H1 (cell line): ENCODE data around the gene ZGRF1. TPM values are rescaled to one million over a fixed set of nuclear protein-coding genes. Genes with fewer than 3 reads are reported as not detected.

Experiments
- CTCF ChIA-PET: fragments of 300-600 bp; sonication (Branson Sonifier 250); formaldehyde crosslinking; loops from one replicate; lab custom pipeline; 2021; ENCODE audit not compliant: partially characterized antibody; lab: Charles Lee
- POLR2A ChIA-PET: fragments of 300-600 bp; sonication (Branson Sonifier 250); formaldehyde crosslinking; loops from one replicate; lab custom pipeline; 2021; ENCODE audit warnings: inconsistent platforms; ENCODE audit not compliant: partially characterized antibody; lab: Charles Lee
- DNase-seq, 2 experiments: peaks; one replicate each; pipeline versions ENCODE4 v3.0.0 to v3.0.0-alpha.2; 2010 to 2022; ENCODE audit warnings: low spot score in 2 of 2, low read depth in 1 of 2, mixed read lengths in 1 of 2
- FAIRE-seq: peaks from 2 replicates; lab custom pipeline; 2011; peaks lifted over from hg19 to GRCh38; lab: Jason Lieb, UNC
- H2AFZ ChIP-seq: 2 replicates; pipeline ENCODE4 v1.8.1; 2012; ENCODE audit warnings: low read length, inconsistent platforms
- H2AK5ac ChIP-seq: 2 replicates; pipeline ENCODE4 v1.6.1; 2013; ENCODE audit warnings: low read depth, low read length
- H2BK120ac ChIP-seq: replicated peaks from 2 replicates; pipeline ENCODE3; 2013; ENCODE audit warnings: low read depth, low read length, inconsistent platforms
- H2BK12ac ChIP-seq: 2 replicates; pipeline ENCODE4 v1.6.1; 2013; ENCODE audit warnings: low read depth, low read length
- H2BK15ac ChIP-seq: 2 replicates; pipeline ENCODE4 v1.6.1; 2013; ENCODE audit warnings: low read length
- H2BK20ac ChIP-seq: 2 replicates; pipeline ENCODE4 v1.6.1; 2013; ENCODE audit warnings: low read length
- H2BK5ac ChIP-seq: 2 replicates; pipeline ENCODE4 v1.6.1; 2013; ENCODE audit warnings: low read depth, low read length
- H3K14ac ChIP-seq: 2 replicates; pipeline ENCODE4 v1.6.1; 2013; ENCODE audit warnings: inconsistent platforms; ENCODE audit not compliant: insufficient read length
- H3K18ac ChIP-seq: 2 replicates; pipeline ENCODE4 v1.6.1; 2013; ENCODE audit warnings: low read length; ENCODE audit errors: extremely low read depth
- H3K23ac ChIP-seq: 2 replicates; pipeline ENCODE4 v1.6.1; 2013; ENCODE audit warnings: inconsistent platforms; ENCODE audit not compliant: insufficient read length
- H3K23me2 ChIP-seq: 2 replicates; pipeline ENCODE4 v1.6.1; 2013; ENCODE audit warnings: low read depth, low read length
- H3K27ac ChIP-seq: 2 replicates; pipeline ENCODE4 v1.6.1; 2011; ENCODE audit warnings: low read depth, low read length, inconsistent platforms
- H3K27me3 ChIP-seq, 4 experiments: replicated peaks in 1 of 4; 1 replicate in 1 of 4; 2 replicates in 3 of 4; pipeline versions ENCODE4 v1.6.1 to v1.8.1; 2011 to 2013; ENCODE audit warnings: low read length in 3 of 4, mild to moderate bottlenecking in 3 of 4, inconsistent platforms in 2 of 4, mixed read lengths in 2 of 4, moderate library complexity in 1 of 4; ENCODE audit not compliant: control insufficient read depth in 3 of 4, insufficient read depth in 3 of 4; ENCODE audit errors: extremely low read depth in 1 of 4
- H3K36me3 ChIP-seq, 4 experiments: 2 replicates each; pipeline versions ENCODE4 v1.6.1 to v1.8.1; 2011 to 2013; ENCODE audit warnings: mild to moderate bottlenecking in 4 of 4, low read length in 3 of 4, moderate library complexity in 2 of 4, control low read depth in 1 of 4, inconsistent platforms in 1 of 4; ENCODE audit not compliant: insufficient read depth in 4 of 4, control insufficient read depth in 2 of 4
- H3K4ac ChIP-seq: replicated peaks from 2 replicates; pipeline ENCODE3; 2013; ENCODE audit warnings: low read length, low read depth, mixed read lengths, inconsistent platforms; ENCODE audit not compliant: insufficient read length
- H3K4me1 ChIP-seq, 4 experiments: replicated peaks in 1 of 4; 1 replicate in 1 of 4; 2 replicates in 3 of 4; pipeline versions ENCODE4 v1.6.1 to v1.8.1; 2011 to 2013; ENCODE audit warnings: low read length in 3 of 4, inconsistent platforms in 2 of 4, mixed read lengths in 1 of 4; ENCODE audit not compliant: insufficient read depth in 4 of 4, control insufficient read depth in 3 of 4
- H3K4me2 ChIP-seq, 2 experiments: 2 replicates each; pipeline versions ENCODE4 v1.6.1 to v1.8.1; 2011 to 2013; ENCODE audit warnings: low read depth in 2 of 2, low read length in 2 of 2, control low read depth in 1 of 2, inconsistent platforms in 1 of 2, mild to moderate bottlenecking in 1 of 2; ENCODE audit not compliant: insufficient read depth in 1 of 2
- H3K4me3 ChIP-seq, 4 experiments: fragments of 200-600, 300-600 bp in 1 of 4; sonication (generic), shearing (Covaris generic), sonication (Bioruptor Twin) in 1 of 4; 2 replicates each; pipeline versions ENCODE4 v1.5.1 to v1.8.1; 2011 to 2016; ENCODE audit warnings: low read length in 4 of 4, low read depth in 3 of 4, control low read depth in 2 of 4, inconsistent platforms in 2 of 4, mild to moderate bottlenecking in 2 of 4, mixed read lengths in 1 of 4, moderate library complexity in 1 of 4; ENCODE audit not compliant: insufficient read depth in 2 of 4; ENCODE audit errors: extremely low read depth in 1 of 4
- H3K56ac ChIP-seq: replicated peaks from 2 replicates; pipeline ENCODE3; 2013; ENCODE audit warnings: low read depth, mild to moderate bottlenecking, mixed read lengths, low read length, inconsistent platforms; ENCODE audit not compliant: insufficient read length
- H3K79me1 ChIP-seq: 2 replicates; pipeline ENCODE4 v1.6.1; 2013; ENCODE audit warnings: low read depth, low read length, control low read depth
- H3K79me2 ChIP-seq, 2 experiments: 2 replicates each; pipeline versions ENCODE4 v1.6.1 to v1.8.1; 2012 to 2013; ENCODE audit warnings: low read length in 2 of 2, mild to moderate bottlenecking in 2 of 2, inconsistent platforms in 1 of 2; ENCODE audit not compliant: insufficient read depth in 2 of 2, control insufficient read depth in 1 of 2
- H3K9ac ChIP-seq, 4 experiments: replicated peaks in 1 of 4; 1 replicate in 1 of 4; 2 replicates in 3 of 4; pipeline versions ENCODE4 v1.6.1 to v1.8.1; 2011 to 2013; ENCODE audit warnings: low read depth in 3 of 4, low read length in 3 of 4, control low read depth in 2 of 4, mild to moderate bottlenecking in 2 of 4, moderate library complexity in 2 of 4, inconsistent platforms in 1 of 4; ENCODE audit errors: extremely low read depth in 1 of 4
- H3K9me3 ChIP-seq, 2 experiments: 2 replicates each; pipeline versions ENCODE4 v1.6.1 to v1.8.1; 2012 to 2013; ENCODE audit warnings: mild to moderate bottlenecking in 2 of 2, moderate library complexity in 2 of 2, control low read depth in 1 of 2, inconsistent platforms in 1 of 2, low read depth in 1 of 2, low read length in 1 of 2, mixed read lengths in 1 of 2; ENCODE audit not compliant: insufficient read depth in 2 of 2
- H4K20me1 ChIP-seq, 2 experiments: replicated peaks in 1 of 2; 2 replicates each; pipeline versions ENCODE3 to v1.8.1; 2011 to 2013; ENCODE audit warnings: inconsistent platforms in 2 of 2, low read length in 2 of 2, mild to moderate bottlenecking in 1 of 2; ENCODE audit not compliant: insufficient read depth in 2 of 2, control insufficient read depth in 1 of 2
- H4K5ac ChIP-seq: 2 replicates; pipeline ENCODE4 v1.6.1; 2013; ENCODE audit warnings: low read length, low read depth, mixed read lengths, inconsistent platforms; ENCODE audit not compliant: insufficient read length
- H4K8ac ChIP-seq: 2 replicates; pipeline ENCODE4 v1.8.0; 2013; ENCODE audit warnings: mild to moderate bottlenecking, moderate library complexity, low read length, inconsistent platforms; ENCODE audit not compliant: insufficient read depth; ENCODE audit errors: extremely low read depth
- H4K91ac ChIP-seq: replicated peaks from 2 replicates; pipeline ENCODE3; 2013; ENCODE audit warnings: low read length, mixed read lengths, inconsistent platforms; ENCODE audit not compliant: insufficient read length
- BCL11A ChIP-seq, 2 experiments: IDR thresholded peaks; one replicate each; pipeline ENCODE4 v1.6.1; 2011; ENCODE audit warnings: low read depth in 2 of 2, low read length in 2 of 2, mild to moderate bottlenecking in 2 of 2
- CEBPB ChIP-seq: IDR thresholded peaks from 2 replicates; pipeline ENCODE4 v1.6.1; 2012; ENCODE audit warnings: low read depth, low read length
- HDAC2 ChIP-seq, 2 experiments: fragments of 300-600 bp in 1 of 2; sonication (generic) in 1 of 2; IDR thresholded peaks; 2 replicates each; pipeline ENCODE4 v1.6.1; 2011 to 2012; ENCODE audit warnings: low read depth in 2 of 2, low read length in 2 of 2, mild to moderate bottlenecking in 2 of 2, moderate library complexity in 2 of 2, borderline replicate concordance in 1 of 2, inconsistent platforms in 1 of 2
- HDAC6 ChIP-seq: IDR thresholded peaks from one replicate; pipeline ENCODE4 v1.7.1; 2012; ENCODE audit warnings: low read depth, mild to moderate bottlenecking, inconsistent platforms, low read length, moderate library complexity
- KDM4A ChIP-seq: IDR thresholded peaks from one replicate; pipeline ENCODE4 v1.7.1; 2012; ENCODE audit warnings: low read depth, mild to moderate bottlenecking, moderate library complexity, low read length, inconsistent platforms; ENCODE audit not compliant: severe bottlenecking
- SP1 ChIP-seq: IDR thresholded peaks from 2 replicates; pipeline ENCODE4 v1.6.1; 2011; ENCODE audit warnings: low read depth, low read length
- SUZ12 ChIP-seq: fragments of 200-600 bp; sonication (generic); IDR thresholded peaks from 2 replicates; pipeline ENCODE4 v1.6.1; 2012; ENCODE audit warnings: mild to moderate bottlenecking, inconsistent platforms, low read length, moderate library complexity, mixed read lengths
- TAF1 ChIP-seq: IDR thresholded peaks from 2 replicates; pipeline ENCODE4 v1.6.1; 2011; ENCODE audit warnings: mild to moderate bottlenecking, low read depth, low read length
- TBP ChIP-seq: IDR thresholded peaks from 2 replicates; pipeline ENCODE4 v1.6.1; 2011; ENCODE audit warnings: low read depth, low read length, improper control_type of control experiment
- TEAD4 ChIP-seq: IDR thresholded peaks from 2 replicates; pipeline ENCODE4 v1.6.1; 2012; ENCODE audit warnings: low read depth, low read length, inconsistent platforms, mixed read lengths
- WGBS, 2 experiments: shearing (Covaris generic) in 1 of 2; methylation state at CpG; one replicate each; pipeline versions ENCODE4 v1.1.6 to v1.1.7; 2013 to 2015; ENCODE audit warnings: low lambda C conversion rate in 2 of 2, mixed read lengths in 2 of 2, inconsistent platforms in 1 of 2, low coverage in 1 of 2, missing lambda C conversion rate in 1 of 2; ENCODE audit not compliant: insufficient replicate concordance in 2 of 2, insufficient coverage in 1 of 2, insufficient read length in 1 of 2; ENCODE audit errors: extremely low coverage in 1 of 2, missing lambda C conversion rate in 1 of 2; 5-methylcytosine and 5-hydroxymethylcytosine counted together
- polyA plus RNA-seq, 7 experiments: library from polyadenylated mRNA; depleted of rRNA in 3 of 7; stranded (reverse) in 5 of 7; unstranded in 2 of 7; fragments of >200 nt in 5 of 7; fragments of 200-250 nt in 2 of 7; gene quantifications; 1 replicate in 5 of 7; 2 replicates in 1 of 7; 4 replicates in 1 of 7; pipeline versions ENCODE4 v1.2.1 to v1.2.3, GENCODE V29; 2011 to 2013; ENCODE audit warnings: missing spikeins in 2 of 7, mixed read lengths in 2 of 7
- total RNA-seq: library from RNA; stranded (reverse); fragmentation: NEBNext Ultra II Directional; extraction: Animal tissue kit (Norgen Biotek cat#: 25700); gene quantifications from 2 replicates; pipeline ENCODE4 v1.2.1, GENCODE V29; 2021
- TF ChIP-seq, protein P1 (sequence below): IDR thresholded peaks from 2 replicates; pipeline ENCODE4 v1.6.1; 2012; ENCODE audit warnings: inconsistent platforms

Gene ZGRF1
- total and polyA plus RNA-seq, 2 of the 8 experiments (the other 6 are each of a cell fraction or from before 2014, with no cell fraction given): 12.0 to 44.6 TPM

DNA sequence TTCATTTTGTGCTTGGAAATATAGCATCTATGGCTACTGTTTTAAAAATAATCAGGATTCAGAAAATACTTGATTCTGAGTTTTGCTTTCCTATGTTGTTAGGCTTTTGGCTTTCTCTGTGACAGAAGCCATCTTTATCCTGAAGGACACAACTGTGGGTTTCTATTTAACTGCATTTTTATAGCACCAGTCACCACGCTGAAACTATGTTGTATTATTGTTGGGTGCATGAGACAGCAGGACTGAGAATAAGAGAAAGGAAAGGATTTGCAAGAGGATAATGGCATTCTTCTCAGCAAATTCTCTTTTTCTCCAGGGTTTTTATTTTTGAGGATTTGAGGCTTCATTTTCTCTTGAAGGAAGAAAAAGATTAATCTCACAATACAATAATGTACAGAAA lies 110.6 kb downstream of the ZGRF1 start:
- H4K8ac ChIP-seq: no peak overlapping the region
- no peak overlapping the region for H4K5ac ChIP-seq
- TF ChIP-seq TAF1: no peak
- no peak for TF ChIP-seq HDAC6
- TF ChIP-seq TEAD4: no peak
- TF ChIP-seq KDM4A: no peak
- no peak for TF ChIP-seq SP1
- TF ChIP-seq, protein P1, sequence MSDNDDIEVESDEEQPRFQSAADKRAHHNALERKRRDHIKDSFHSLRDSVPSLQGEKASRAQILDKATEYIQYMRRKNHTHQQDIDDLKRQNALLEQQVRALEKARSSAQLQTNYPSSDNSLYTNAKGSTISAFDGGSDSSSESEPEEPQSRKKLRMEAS: no peak
- no peak for TF ChIP-seq TBP
- TF ChIP-seq CEBPB: no peak
- no peak for TF ChIP-seq HDAC2 (IDR thresholded peaks at IDR 0.05; ENCODE audit: borderline replicate concordance in 1 of 2, low read depth in 2 of 2, low read length in 2 of 2)
- TF ChIP-seq SUZ12: no peak
- no peak for TF ChIP-seq BCL11A (IDR thresholded peaks at IDR 0.05; ENCODE audit: low read depth in 2 of 2, low read length in 2 of 2)
- H3K79me2 ChIP-seq: no peaks in the 10 kb centered on the region
- no peak overlapping the region for H3K14ac ChIP-seq
- WGBS, 2 experiments: 52% methylated on average over 1 of the region's 1 CpG; no CpG with 5 or more reads in 1 of the 2 experiments
- H3K27ac ChIP-seq: no peak overlapping the region
- H3K9me3 ChIP-seq: no peaks in the 10 kb centered on the region
- H2BK15ac ChIP-seq: no peak overlapping the region
- H3K4me3 ChIP-seq: no peak overlapping the region
- no peak overlapping the region for H3K23ac ChIP-seq
- peaks cover 3 to 12% (median 3%) of the 10 kb centered on the region in 4 experiments; a peak in 5 of 7 replicates for H3K4me1 ChIP-seq
- CTCF ChIA-PET: interaction anchor here (1.1 to 7.8 kb wide), 5 partner anchors 157 to 239 kb away, joined by 3 to 133 read pairs (median 3); no protein-coding TSS in a partner anchor
- H3K56ac ChIP-seq: no peak overlapping the region
- no peak overlapping the region for H3K18ac ChIP-seq
- no peak for DNase-seq
- H4K91ac ChIP-seq: no peak overlapping the region
- peaks cover 0 to 3% of the 10 kb centered on the region in 2 experiments for H4K20me1 ChIP-seq
- no peak overlapping the region for H2AK5ac ChIP-seq
- no peak overlapping the region for H2BK120ac ChIP-seq
- POLR2A ChIA-PET: no interaction called here
- no peak overlapping the region for H3K9ac ChIP-seq
- no peaks in the 10 kb centered on the region for H3K79me1 ChIP-seq
- no peak overlapping the region for H2BK5ac ChIP-seq
- H3K27me3 ChIP-seq: peaks cover 19 to 39% (median 27%) of the 10 kb centered on the region in 4 experiments
- no peak overlapping the region for H2BK20ac ChIP-seq
- H2BK12ac ChIP-seq: no peak overlapping the region
- H3K23me2 ChIP-seq: peaks cover 3% of the 10 kb centered on the region
- no peak overlapping the region for H3K4ac ChIP-seq
- no peaks in the 10 kb centered on the region for H3K36me3 ChIP-seq
- FAIRE-seq: no peak
- H3K4me2 ChIP-seq: no peak overlapping the region
- H2AFZ ChIP-seq: no peak overlapping the region
